UCSD-AML1 (cell line): ENCODE data around the gene LAMB1.

ENCODE experiments used
- DNase-seq: peaks from one replicate; lab custom pipeline; 2025; ENCODE audit not compliant: unreplicated experiment; lab: John Stamatoyannopoulos, UW

Gene LAMB1

DNA sequence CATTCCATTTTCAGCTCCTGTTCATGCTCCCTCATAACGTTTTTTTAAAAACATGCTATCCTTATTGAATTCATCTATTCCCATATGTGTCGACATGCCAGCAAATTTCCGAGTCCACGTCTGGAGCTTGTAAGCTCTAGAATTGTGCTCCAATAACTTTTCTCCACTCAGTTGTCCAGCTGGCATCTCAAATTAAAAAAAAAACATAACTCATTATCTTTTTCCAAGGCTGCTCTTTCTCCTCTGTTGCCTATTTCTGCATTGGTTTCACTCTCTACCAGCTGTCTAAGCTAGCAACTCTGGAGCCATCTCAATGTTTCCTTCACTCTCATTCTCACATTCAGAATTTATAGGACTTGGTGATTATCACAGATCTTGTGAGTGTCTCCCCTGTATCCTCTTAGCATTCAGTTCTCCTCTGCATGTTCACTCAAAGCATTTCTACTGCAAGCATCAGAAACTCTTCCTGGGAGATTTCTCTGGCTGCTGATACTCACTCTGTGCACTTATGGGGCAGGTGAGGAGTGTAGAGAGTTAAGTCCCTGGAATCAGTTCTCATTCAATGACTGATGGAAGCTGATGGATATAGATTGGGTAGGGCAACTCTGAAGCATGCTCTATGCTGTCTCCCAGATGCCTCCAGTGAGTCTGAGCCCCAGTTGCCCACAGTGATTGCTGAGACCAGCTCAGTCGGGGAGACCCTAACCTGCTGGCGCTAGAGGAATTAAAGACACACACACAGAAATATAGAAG, 118.7 kb downstream of the LAMB1 start:
- no peak for DNase-seq

DNA sequence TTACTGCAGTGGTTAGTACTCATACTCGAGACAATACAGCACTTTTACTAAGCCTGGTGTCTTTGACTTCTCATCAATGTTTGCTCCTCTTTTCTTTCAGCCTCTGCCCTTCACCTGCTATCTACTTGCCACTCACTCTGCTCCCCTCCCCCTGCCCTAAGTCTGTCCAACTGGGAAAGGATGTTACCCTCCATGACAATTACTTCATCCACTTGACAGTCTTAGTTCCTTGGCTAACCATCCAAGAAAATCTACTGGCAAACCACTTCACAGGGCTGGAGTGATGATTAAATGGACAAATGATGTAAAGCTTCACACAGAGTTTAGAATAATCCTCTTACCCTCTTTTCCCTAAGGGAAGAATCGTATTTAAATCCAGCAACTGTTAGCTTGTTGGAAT, 120.2 kb downstream of the LAMB1 start:
- DNase-seq, result no peak

DNA sequence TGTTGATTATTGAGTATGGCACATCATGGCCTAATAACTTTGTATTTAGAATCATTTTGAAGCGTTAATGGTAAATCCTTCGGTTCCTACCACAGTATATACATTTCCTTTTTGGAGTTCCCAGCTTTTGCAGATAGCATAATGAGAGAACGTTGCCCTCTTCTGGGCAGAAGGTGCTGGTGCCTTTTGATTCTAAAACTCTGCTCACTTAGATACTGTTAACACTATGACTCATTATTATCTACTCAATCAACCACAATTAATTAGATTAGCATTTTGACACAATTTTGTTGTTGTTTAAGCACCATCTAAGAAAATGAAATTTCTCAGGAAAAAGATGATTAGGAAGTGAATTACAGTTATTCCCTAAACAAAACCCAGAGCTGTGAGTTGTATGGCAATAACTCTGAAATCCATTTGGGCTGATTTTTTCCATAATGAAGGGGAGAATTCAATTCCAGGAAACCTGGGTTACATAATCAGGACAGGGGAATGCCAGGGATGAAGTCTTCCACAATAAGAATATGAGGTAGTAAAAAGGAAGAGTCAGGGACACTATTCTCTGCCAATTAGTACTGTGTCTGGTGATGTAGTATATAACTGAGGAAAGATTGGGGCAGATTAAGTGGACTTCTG, 123.4 kb downstream of the LAMB1 start:
- DNase-seq, result no peak

DNA sequence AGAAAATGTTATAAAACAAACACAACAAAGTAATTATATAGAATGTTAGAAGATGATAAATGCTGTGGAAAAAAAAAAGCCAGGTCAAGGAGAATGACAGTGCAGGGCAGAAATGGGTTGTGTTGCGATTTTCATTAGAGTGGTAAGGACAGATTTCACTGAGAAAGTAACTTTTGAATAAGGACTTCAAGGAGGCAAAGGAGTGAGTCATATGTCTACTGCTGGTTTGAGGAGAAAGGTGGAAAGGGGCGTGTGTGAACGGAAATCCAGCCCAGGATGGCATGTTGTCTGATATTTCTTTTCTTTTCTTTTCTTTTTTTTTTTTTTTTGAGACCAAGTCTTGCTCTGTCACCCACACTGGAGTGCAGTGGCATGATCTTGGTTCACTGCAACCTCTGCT, 124.3 kb downstream of the LAMB1 start:
- no peak for DNase-seq

DNA sequence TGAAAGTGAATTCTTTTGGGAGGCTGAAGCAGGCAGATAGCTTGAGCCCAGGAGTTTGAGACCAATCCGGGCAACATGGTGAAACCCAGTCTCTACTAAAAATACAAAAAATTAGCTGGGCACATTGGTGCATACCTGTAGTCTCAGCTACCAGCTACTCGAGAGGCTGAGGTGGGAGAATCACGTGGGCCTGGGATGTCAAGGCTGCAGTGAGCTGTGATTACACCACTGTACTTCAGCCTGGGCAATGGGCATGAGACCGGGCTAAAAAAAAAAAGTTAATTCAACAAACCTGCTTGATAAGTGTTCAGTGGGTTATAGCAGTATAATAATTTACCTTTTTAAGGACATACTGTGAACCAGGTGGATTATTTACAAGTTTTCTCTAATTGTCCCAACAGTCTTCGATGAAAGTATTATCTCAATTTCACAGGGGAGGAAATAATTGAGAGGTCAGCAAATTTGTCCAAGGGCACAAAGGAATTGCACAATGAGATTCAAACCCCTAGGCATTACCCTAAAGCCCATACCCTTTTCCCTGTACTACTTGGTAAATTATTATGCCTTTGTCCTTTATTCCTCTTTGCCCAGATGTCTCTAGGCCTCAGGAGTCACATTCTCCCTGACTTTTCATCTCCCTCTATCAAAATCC, 125.1 kb downstream of the LAMB1 start:
- DNase-seq, result no peak

DNA sequence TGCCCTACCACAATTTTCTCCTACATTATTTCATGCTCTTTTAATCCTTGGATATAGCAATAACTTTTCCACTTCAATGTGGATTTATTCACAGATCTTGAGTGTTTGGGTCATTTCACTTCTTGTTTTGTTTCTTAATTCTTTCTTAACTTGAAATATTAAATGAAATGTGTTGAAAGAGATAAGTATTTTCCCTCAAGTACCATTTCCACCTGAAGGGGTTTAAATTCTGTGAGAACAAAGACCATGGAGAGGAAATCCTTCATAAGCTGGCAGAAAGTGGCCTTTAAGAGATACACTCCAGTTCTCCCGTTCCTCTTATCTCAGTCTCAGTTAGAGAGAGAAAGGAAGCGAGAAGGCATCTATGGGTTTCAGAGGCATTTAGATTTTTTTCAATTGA, 126.0 kb downstream of the LAMB1 start:
- no peak for DNase-seq

DNA sequence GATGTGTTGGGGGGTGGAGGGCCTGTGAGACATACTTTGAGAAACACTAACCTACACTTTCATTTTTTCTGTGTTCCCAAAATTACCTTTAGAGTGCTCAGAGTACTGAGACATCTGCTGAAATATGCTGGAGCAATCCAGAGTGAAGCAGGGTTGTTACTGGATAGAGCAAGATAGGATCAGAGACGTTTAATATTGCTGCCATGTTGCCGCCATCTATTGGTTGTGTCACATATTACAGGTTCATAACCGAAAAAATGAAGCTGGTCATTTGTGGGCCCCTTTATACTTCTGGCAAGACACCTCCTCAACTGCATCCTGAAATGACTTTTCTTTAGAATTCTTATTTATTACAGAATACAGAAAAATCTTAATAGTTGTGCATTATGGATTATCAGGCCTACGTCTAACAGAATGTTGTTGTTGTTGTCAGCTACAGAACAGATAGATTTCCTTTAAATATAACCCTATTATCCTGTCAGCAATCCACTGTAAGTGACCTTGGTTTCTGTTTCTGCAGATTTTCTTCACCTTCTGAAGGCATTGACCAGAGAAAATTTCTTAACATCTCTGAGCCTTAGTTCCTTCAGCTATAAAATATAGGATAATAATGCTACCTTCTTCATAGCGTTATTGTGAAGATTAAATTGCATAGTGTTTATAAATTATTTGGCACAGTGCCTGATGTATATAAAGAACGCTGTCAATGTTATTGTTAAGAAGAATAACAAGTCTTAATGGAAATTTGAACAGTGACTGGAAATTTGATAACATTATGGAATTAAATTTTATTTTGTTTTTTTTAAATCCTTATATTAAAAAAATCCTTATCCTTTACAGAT, 128.1 kb downstream of the LAMB1 start:
- DNase-seq, result no peak

DNA sequence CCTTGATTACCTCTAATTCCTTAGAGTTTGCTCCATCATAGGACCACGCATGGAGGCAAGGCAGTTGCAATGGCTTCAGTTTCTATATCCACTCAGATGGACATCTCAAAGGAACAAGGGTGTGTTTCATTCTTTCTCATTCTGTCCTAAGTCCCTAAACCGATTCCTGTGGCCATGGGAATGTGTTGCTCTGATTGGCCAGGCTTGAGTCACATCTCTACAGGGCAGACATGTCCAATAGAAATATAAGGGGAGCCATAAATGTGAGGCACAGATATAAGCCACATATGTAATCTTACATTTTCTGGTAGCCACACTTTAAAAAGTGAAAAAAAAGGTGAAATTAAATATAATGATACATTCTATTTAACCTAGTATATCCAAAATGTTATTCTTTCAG, 128.8 kb downstream of the LAMB1 start:
- no peak for DNase-seq
